ENCODE data around the gene PPT1.

DNA sequence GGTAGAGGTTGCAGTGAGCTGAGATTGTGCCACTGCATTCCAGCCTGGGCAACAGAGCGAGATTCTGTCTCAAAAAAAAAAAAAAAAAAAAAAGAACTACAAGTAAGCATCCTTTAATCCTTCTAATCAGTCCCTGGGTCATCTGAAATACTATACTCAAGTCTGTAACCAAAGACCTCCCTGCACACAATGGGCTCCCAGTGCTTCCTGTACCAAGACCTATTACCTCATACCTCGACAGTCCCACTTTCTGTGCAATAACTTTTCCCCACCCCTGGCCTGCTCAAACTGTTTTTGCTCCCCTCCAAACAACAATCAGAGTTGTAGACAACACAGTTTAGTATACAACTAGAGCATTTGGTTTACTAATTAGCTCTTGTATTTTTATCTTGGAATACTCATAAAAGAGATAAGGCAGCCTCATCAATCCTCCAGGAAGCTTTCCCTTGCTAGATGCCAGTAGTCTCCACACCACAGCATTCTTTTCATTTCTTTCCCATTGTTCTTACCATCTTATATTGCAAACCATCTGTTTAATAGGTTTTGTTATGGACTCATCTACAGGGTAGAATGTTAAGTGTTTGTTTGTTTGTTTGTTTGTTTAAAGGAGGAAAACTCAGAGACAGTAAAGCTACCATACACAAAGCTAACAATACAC is 45.0 kb upstream of the PPT1 start:
- TF ChIP-seq, protein P1, sequence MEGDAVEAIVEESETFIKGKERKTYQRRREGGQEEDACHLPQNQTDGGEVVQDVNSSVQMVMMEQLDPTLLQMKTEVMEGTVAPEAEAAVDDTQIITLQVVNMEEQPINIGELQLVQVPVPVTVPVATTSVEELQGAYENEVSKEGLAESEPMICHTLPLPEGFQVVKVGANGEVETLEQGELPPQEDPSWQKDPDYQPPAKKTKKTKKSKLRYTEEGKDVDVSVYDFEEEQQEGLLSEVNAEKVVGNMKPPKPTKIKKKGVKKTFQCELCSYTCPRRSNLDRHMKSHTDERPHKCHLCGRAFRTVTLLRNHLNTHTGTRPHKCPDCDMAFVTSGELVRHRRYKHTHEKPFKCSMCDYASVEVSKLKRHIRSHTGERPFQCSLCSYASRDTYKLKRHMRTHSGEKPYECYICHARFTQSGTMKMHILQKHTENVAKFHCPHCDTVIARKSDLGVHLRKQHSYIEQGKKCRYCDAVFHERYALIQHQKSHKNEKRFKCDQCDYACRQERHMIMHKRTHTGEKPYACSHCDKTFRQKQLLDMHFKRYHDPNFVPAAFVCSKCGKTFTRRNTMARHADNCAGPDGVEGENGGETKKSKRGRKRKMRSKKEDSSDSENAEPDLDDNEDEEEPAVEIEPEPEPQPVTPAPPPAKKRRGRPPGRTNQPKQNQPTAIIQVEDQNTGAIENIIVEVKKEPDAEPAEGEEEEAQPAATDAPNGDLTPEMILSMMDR (optimal IDR thresholded peaks at IDR 0.05 in 1 of 3, IDR thresholded peaks at IDR 0.05 in 1 of 3, conservative IDR thresholded peaks at IDR 0.05 in 1 of 3; ENCODE audit: extremely low read depth in 1 of 3, insufficient read depth in 2 of 3, low read length in 3 of 3), result no peak
- TF ChIP-seq EZH2 (IDR thresholded peaks at IDR 0.05; ENCODE audit: low read length), result no peak

Data from keratinocyte (primary cell).